Psoas muscle (tissue), 8 donors: ENCODE measurements around the gene DENND2C. TPM values are rescaled to one million over a fixed set of nuclear protein-coding genes. Genes with fewer than 3 reads are reported as not detected.

Source experiments
- ATAC-seq, 4 donors: fragments of 200-7000 bp; cut with Tn5 transposase; one replicate each; pipeline ENCODE4 v1.9.1; 2020; ENCODE audit warnings: moderate library complexity in 3 of 4, mild to moderate bottlenecking in 2 of 4
- DNase-seq, 2 donors: peaks; one replicate each; pipeline ENCODE4 v3.0.0-alpha.2; 2020
- H3K27ac ChIP-seq: fragments of 200-600 bp; one replicate; pipeline ENCODE4 v1.8.0; 2022
- H3K27me3 ChIP-seq, 3 donors: fragments of 200-600 bp in 1 of 3; one replicate each; pipeline versions ENCODE4 v1.6.1 to v1.8.0; 2013 to 2022; ENCODE audit warnings: low read length in 2 of 3, mild to moderate bottlenecking in 2 of 3, moderate library complexity in 1 of 3; ENCODE audit not compliant: insufficient read depth in 3 of 3
- H3K36me3 ChIP-seq, 2 donors: fragments of 200-600 bp in 1 of 2; one replicate each; pipeline versions ENCODE4 v1.6.1 to v1.8.0; 2013 to 2022; ENCODE audit warnings: low read depth in 1 of 2, mild to moderate bottlenecking in 1 of 2, moderate library complexity in 1 of 2; ENCODE audit not compliant: insufficient read depth in 1 of 2
- H3K4me1 ChIP-seq: fragments of 200-600 bp; one replicate; pipeline ENCODE4 v1.8.0; 2022
- H3K4me3 ChIP-seq: fragments of 200-600 bp; one replicate; pipeline ENCODE4 v1.8.0; 2022; ENCODE audit warnings: mild to moderate bottlenecking
- H3K9me3 ChIP-seq: fragments of 200-600 bp; one replicate; pipeline ENCODE4 v1.8.0; 2022
- WGBS, 3 donors: extraction: QIAGEN DNeasy Blood & Tissue Kit; methylation state at CpG; one replicate each; pipeline versions ENCODE4 v1.1.6 to v1.1.7; 2013; 5-methylcytosine and 5-hydroxymethylcytosine counted together
- intact Hi-C, 2 donors: fragments of 100-400 bp; cut with DNase I; formaldehyde crosslinking; loops; one replicate each; pipeline versions ENCODE4 v1.11.0 to v1.14.2; 2022
- polyA plus RNA-seq, 3 donors: library from polyadenylated mRNA; stranded (reverse); fragments of 200-250 nt; gene quantifications; one replicate each; pipeline ENCODE4 v1.2.3, GENCODE V29; 2013
- total RNA-seq, 4 donors: library from RNA; stranded (reverse); fragmentation: NEBNext Ultra II Directional in 2 of 4; extraction: Animal tissue kit (Norgen Biotek cat#: 25700) in 2 of 4; gene quantifications; one replicate each; pipeline versions ENCODE4 v1.2.1 to v1.2.4, GENCODE V29; 2021 to 2023
- TF ChIP-seq, protein P1 (sequence below): fragments of 200-600 bp; IDR thresholded peaks from one replicate; pipeline ENCODE4 v1.8.0; 2022; ENCODE audit warnings: antibody characterized with exemption
- donor health status: healthy with polysubstance abuse.
- donor health status: DM: no; HTN: no; CAD: no; lungs with moderate emphysema.
- donor health status: Bipolar disorder and iron deficiency.
- donor health status: healthy.
- donor health status: DM: yes; HTN: yes; CAD: no.
- donor health status: DM: no; HTN: no; CAD: no.
- donor health status: DM: no; HTN: no; CAD: no.
- donor health status: DM: yes; HTN: yes; CAD: no.

The DENND2C gene
- total and polyA plus RNA-seq, 7 donors = 1.4 to 18.3 (median 13.3) TPM

DNA sequence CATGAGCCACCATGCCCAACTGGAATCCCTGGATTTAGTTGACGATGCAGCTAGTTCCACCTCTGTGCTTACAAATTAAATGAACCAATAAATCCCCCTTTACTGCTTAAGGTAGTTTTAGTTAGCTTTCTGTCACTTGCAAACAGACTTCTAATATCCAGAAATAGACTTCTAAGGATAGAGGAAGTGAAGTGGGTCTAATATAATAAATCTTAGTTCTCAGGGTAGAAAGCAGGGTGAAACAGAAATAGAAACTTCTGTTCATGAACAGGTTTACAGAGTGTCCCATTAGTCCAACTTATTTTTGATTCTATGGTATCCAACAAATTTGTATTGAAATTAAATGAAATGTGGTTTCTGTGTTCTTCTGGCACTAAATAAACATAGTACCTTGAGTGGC is 108.5 kb downstream of the DENND2C start:
- ATAC-seq = no peak
- peaks cover 0 to 23% of the 10 kb centered on the region in 2 donors for H3K36me3 ChIP-seq
- no peak overlapping the region for H3K4me3 ChIP-seq
- no peaks in the 10 kb centered on the region for H3K27me3 ChIP-seq
- no peak for DNase-seq
- intact Hi-C loops = no loop called here
- TF ChIP-seq, protein P1, sequence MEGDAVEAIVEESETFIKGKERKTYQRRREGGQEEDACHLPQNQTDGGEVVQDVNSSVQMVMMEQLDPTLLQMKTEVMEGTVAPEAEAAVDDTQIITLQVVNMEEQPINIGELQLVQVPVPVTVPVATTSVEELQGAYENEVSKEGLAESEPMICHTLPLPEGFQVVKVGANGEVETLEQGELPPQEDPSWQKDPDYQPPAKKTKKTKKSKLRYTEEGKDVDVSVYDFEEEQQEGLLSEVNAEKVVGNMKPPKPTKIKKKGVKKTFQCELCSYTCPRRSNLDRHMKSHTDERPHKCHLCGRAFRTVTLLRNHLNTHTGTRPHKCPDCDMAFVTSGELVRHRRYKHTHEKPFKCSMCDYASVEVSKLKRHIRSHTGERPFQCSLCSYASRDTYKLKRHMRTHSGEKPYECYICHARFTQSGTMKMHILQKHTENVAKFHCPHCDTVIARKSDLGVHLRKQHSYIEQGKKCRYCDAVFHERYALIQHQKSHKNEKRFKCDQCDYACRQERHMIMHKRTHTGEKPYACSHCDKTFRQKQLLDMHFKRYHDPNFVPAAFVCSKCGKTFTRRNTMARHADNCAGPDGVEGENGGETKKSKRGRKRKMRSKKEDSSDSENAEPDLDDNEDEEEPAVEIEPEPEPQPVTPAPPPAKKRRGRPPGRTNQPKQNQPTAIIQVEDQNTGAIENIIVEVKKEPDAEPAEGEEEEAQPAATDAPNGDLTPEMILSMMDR = no peak
- no peaks in the 10 kb centered on the region for H3K4me1 ChIP-seq
- no peaks in the 10 kb centered on the region for H3K9me3 ChIP-seq
- WGBS, 3 donors = 60 to 84% (median 63%) methylated on average over 1 of the region's 1 CpG
- no peak overlapping the region for H3K27ac ChIP-seq

- TF ChIP-seq, protein P1 = no peak
- 72 to 79% (median 79%) methylated on average over 3 of the region's 3 CpGs for WGBS, 3 donors
- DNase-seq = no peak
- no peak overlapping the region for H3K4me3 ChIP-seq
- no peak overlapping the region for H3K27ac ChIP-seq
- intact Hi-C loops = loop anchor here in 1 of 2 donors (10.0 kb wide), 1 partner anchor 215 kb away; no protein-coding TSS in a partner anchor
- no peaks in the 10 kb centered on the region for H3K4me1 ChIP-seq
- no peak for ATAC-seq
- H3K27me3 ChIP-seq = no peaks in the 10 kb centered on the region
- peaks cover 0 to 3% of the 10 kb centered on the region in 2 donors for H3K36me3 ChIP-seq
- H3K9me3 ChIP-seq = no peaks in the 10 kb centered on the region
These were observed 110.5 kb downstream of the DENND2C start for GRCh38 chr1:114559356-114559755.

GRCh38 chr1:114558544-114558943 is 111.3 kb downstream of the DENND2C start:
- 93 to 95% (median 95%) methylated on average over 1 of the region's 1 CpG for WGBS, 3 donors
- intact Hi-C loops = loop anchor here in 1 of 2 donors (10.0 kb wide), 1 partner anchor 214 kb away; no protein-coding TSS in a partner anchor

GRCh38 chr1:114554577-114554976 is 115.3 kb downstream of the DENND2C start:
- intact Hi-C loops = loop anchor here in 1 of 2 donors (10.0 kb wide), 1 partner anchor 210 kb away; no protein-coding TSS in a partner anchor

More at GRCh38 chr1:114558544-114558943, 111.3 kb downstream of the DENND2C start:
- H3K4me1 ChIP-seq = no peaks in the 10 kb centered on the region
- TF ChIP-seq, protein P1 = no peak
- H3K27me3 ChIP-seq = no peaks in the 10 kb centered on the region
- H3K27ac ChIP-seq = no peak overlapping the region
- ATAC-seq (no peak), DNase-seq (no peak)
- no peaks in the 10 kb centered on the region for H3K36me3 ChIP-seq
- no peaks in the 10 kb centered on the region for H3K9me3 ChIP-seq
- H3K4me3 ChIP-seq = no peak overlapping the region

More at GRCh38 chr1:114554577-114554976, 115.3 kb downstream of the DENND2C start:
- ATAC-seq = no peak
- H3K4me3 ChIP-seq = no peak overlapping the region
- H3K9me3 ChIP-seq = no peaks in the 10 kb centered on the region
- DNase-seq = no peak
- H3K27ac ChIP-seq = no peak overlapping the region
- no peaks in the 10 kb centered on the region for H3K36me3 ChIP-seq
- H3K27me3 ChIP-seq = no peaks in the 10 kb centered on the region
- H3K4me1 ChIP-seq = no peaks in the 10 kb centered on the region
- TF ChIP-seq, protein P1 = no peak
- 63 to 93% (median 78%) methylated on average over 2 of the region's 2 CpGs for WGBS, 3 donors
